ENCODE data around the gene TCN2.
"Not testable (repeated sequence)": the region's sequence is repeated elsewhere in the genome, so short reads cannot be mapped to it uniquely, and the experiment has no call there.

The TCN2 gene

DNA sequence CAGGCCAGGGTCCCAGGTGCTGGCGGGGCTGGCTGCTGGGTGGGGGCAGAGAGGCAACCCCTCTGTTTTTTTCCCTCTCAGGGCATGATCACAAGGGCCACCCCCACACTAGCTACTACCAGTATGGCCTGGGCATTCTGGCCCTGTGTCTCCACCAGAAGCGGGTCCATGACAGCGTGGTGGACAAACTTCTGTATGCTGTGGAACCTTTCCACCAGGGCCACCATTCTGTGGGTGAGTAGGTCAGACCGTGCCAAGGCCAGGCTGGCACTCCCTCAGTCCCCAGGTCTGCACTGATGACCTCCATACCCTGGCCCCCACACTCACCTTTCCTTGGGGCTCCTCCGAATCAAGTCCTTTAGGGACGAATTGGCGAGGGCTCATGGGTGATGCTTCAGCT, 7.3 kb downstream of the TCN2 start:
- no peak for DNase-seq

DNA sequence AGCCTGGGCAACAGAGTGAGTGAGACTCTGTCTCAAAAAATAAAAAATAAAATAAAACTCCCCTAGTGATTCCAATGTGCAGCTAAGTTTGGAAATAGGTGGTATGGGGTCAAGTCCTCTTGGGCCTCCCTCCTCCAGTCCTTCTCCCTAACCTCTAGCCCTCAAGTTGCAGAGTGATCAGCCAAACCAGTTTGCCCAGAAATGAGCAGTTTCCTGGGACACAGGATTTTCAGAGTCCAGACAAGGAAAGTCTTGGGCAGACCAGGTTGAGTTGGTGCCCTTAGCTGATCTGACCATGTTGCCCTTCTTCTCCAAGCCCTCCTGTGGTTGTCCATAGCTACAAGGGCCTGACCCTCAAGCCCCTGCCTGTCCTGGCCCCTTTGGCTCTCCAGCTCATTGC, 7.9 kb downstream of the TCN2 start:
- no peak for DNase-seq

DNA sequence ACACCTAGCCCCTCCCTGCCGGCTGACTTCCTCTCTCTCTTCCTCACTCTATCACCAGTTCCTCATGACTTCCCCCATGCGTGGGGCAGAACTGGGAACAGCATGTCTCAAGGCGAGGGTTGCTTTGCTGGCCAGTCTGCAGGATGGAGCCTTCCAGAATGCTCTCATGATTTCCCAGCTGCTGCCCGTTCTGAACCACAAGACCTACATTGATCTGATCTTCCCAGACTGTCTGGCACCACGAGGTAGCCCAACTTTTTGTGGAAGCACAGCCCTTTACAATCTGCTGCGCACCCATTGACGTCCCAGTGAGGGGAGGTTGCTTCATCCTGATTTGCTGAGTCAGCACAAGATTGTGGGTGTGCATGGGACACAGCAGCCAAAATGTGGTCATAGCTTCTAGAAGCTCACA, 8.6 kb downstream of the TCN2 start:
- no peak for DNase-seq

DNA sequence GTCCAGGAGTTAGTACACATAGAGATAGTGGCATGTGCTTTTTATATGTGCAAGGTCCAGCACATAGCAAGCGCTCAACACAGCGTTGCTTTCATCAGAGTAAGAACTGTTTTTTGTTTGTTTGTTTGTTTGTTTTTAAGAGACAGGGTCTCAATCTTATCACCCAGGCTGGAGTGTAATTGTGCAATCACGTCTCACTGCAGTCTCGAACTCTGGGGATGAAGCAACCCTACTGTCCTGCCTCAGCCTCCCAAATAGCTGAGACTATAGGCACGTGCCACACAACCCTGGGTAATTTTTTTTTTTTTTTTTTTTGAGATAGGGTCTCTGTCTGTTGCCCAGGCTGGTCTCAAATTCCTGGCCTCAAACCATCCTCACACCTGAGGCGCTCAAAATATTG, 10.8 kb downstream of the TCN2 start:
- no peak for DNase-seq

- DNase-seq, result not testable (repeated sequence)
These were observed 12.9 kb downstream of the TCN2 start for GRCh38 chr22:30619909-30620308.

- DNase-seq, result no peak
These were observed 19.4 kb downstream of the TCN2 start for GRCh38 chr22:30626413-30626812.

- no peak for DNase-seq
These were observed 20.5 kb downstream of the TCN2 start for GRCh38 chr22:30627471-30627870.

GRCh38 chr22:30628491-30628890, 21.5 kb downstream of the TCN2 start:
- DNase-seq, result no peak

DNA sequence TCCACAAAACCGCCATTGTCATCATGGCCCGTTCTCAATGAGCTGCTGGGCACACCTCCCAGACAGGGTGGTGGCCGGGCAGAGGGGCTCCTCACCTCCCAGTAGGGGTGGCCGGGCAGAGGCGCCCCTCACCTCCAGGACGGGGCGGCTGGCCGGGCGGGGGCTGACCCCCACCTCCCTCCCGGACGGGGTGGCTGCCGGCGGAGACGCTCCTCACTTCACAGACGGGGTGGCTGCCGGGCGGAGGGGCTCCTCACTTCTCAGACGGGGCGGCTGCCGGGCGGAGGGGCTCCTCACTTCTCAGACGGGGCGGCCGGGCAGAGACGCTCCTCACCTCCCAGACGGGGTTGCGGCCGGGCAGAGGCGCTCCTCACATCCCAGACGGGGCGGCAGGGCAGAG, 24.5 kb downstream of the TCN2 start:
- DNase-seq, result not testable (repeated sequence)

DNA sequence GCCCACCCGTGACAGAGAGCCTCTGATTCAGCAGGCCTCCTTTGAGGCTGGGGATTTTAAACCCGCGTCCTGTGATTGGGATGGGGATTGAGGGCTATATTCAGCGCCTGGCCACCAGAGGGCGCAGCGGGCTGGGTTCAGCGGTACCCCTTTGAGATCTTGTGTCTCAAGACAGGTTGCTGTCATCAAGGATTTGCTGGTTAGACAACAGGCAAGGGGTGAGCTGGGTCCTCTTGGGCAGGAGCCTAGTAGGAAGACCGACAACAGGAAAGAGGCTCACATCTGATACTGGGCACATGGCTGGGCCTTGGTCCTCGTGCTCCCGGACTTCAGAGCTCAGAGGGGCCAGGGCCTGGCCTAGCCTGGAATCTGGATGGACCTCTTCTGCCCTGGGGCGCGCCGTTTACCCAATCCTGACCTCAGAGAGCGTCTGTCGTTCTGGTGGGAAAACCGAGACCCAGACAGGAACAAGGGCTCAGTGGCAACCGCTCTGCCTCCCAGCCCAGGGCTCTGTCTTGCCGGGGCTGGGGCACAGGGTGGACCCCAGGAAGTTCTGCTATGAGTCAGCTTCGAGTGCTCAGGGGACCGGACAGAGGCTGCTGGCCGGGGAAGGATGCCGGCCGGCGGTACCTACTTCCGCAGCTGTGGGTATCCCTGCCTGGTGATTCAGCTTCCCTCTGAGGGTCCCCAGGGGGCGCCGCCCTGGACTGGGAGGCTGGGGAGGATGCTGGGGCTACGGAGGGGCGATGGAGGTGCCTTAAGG, 27.7 kb downstream of the TCN2 start:
- peak; percentile 93 for DNase-seq

DNA sequence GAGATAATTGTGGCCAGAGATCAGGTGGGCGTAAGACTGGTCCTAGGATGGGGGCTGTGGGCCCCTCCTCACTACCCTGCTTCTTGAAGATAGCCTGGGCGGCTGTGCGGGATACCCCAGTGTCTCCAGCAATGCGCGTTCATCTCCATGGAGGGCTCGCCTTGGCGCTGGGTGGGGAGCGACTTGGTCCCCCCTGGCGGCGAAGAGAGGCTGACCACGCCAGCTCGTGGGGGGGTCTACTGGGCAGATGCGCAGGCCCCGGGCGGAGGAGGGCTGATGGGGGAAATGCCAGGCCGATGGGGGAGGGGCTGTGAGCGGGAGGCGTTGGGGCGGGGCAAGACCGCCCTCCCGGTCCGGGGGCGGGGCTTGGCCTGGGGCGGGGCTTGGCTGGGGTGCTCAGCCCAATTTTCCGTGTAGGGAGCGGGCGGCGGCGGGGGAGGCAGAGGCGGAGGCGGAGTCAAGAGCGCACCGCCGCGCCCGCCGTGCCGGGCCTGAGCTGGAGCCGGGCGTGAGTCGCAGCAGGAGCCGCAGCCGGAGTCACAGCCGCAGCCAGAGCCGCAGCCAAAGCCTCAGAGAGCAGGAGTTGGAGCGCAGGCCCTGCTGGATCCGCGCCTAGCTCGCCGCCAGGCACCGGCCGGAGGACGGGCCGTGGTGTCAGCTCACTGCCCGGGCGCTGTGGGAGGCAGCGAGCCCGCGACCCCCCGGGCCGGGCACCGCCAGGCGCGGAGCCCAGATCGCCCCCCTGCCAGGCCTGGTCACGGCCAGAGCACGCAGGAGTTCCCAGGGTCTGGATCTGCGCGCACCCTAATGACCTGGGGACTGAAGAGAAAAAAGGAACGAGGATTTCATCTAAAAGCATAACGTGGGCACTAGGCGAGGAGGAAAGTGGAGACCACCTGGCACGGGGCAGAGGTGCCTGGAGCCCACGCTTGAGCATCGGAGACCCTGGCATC, 28.6 kb downstream of the TCN2 start, which contains the start of gene SLC35E4:
SLC35E4 (plus strand) TSS at position 509 of the 953 bp plus-strand sequence. CDS start 670 bp downstream, outside the sequence.
- peak; percentile 96 for DNase-seq

GRCh38 chr22:30636226-30637077, 29.5 kb downstream of the TCN2 start:
- DNase-seq, result peak; percentile 33

GRCh38 chr22:30637701-30638114, 30.7 kb downstream of the TCN2 start:
- no peak for DNase-seq

GRCh38 chr22:30640361-30640760, 33.4 kb downstream of the TCN2 start:
- DNase-seq, result no peak

DNA sequence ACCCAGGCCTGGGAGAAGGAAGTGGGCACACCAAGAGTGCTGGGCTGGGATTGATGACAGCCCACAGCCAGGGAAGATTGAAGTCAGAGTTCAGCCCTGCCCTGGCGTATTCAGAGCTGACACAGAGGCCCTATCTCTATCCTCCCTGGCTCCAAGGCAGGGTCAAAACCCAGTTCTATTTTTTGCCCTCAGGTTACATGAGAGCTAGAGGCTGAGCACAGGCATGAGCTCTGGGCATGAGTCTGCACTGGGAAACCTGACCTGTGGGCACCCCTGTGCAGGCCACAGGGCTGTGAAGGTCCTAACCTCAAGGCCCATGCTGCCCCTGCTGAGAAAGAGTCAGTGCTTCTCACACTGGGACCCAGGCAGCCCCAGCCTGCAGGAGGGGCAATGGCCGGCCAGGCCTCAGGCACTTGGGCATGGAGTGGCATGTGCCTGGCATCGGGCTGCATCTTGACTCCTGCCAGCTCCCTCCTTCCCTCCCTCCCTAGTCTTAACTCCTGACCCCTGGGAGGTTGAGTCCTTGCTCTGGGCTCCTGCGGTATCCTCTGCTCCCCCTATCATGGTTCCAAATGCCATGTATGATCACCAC, 34.0 kb downstream of the TCN2 start:
- DNase-seq, result no peak

DNA sequence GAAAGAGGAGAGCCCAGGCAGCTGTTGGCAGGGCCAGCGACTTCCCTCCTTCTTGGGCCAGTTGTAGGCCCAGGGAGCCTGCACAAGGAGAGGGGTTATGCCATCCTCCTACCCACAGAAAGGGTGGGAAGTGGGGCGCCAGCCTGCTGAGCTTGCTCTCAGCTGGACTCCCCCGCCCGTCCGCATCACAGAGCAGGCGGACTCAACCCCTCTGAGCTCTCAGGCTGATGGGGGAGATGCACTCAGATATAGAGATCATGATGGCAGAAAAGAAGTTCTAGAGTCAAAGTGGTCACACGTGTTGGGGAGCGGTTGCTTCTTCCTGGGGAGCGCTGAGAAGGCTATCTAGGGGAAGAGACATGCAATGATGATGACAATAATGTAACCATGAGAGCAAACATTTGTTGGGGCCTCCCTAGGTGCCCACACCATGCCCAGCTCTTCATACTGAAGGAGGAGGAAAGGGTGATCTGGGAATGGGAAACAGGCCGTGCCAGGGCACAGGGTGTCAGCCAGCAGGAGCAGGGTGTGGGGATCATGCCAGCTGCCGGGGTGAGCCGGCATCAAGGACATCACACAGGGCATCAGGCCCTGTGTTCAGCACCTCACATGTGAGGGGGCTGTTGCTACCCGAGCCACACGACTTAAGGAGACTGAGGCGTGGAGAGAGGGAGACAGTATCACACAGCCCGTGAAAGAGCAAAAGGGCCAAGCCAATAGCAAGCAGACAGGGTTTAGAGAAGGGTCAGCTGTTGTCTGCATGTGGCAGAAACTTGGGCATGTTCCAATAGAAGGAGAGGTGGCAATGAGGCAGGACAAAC, 36.3 kb downstream of the TCN2 start:
- no peak for DNase-seq

DNA sequence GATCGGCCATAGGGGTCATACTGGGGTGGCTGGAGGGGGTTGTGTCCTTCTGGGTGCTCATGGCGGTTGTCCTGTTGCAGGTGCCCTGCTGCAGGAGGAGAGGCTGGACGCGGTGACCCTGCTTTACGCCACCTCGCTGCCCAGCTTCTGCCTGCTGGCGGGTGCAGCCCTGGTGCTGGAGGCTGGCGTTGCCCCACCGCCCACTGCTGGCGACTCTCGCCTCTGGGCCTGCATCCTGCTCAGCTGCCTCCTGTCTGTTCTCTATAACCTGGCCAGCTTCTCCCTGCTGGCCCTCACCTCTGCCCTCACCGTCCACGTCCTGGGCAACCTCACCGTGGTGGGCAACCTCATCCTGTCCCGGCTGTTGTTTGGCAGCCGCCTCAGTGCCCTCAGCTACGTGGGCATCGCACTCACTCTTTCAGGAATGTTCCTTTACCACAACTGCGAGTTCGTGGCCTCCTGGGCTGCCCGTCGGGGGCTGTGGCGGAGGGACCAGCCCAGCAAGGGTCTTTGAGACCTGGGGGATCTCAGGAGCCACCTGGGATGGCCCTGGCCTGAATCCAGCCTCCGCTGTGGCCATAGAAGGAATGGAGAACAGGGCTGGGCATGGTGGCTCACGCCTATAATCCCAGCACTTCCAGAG, 39.7 kb downstream of the TCN2 start:
- no peak for DNase-seq

DNA sequence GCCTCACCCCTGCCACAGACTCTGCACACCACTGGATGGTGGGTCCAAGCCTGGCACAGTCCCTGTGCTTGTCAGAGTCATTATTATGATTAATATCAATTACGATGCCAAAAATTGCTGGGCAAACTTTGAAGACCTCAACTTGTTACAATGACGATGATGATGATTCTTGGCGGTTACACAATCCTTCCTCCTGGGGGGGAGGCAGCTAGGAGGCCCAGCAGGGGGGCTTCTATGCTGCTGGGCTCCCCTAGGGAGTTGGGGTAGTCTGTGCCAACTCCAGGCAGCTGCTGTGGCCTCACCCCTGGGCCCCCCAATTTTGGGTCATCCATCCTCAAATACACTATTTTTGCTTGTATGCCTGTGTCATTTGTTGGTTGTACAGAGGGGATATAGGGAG, 40.6 kb downstream of the TCN2 start:
- DNase-seq, result no peak

- DNase-seq, result no peak
These were observed 41.9 kb downstream of the TCN2 start for GRCh38 chr22:30648825-30649224.

GRCh38 chr22:30649430-30650007, 42.5 kb downstream of the TCN2 start:
- DNase-seq, result peak; percentile 94

Measured in stimulated activated CD4-positive, alpha-beta T cell treated with anti-CD3 and anti-CD28 coated beads, Interleukin-15, amount 100 ng/mL, for 24 hours (primary cell).